ENCODE data around the gene ADISSP.

DNA sequence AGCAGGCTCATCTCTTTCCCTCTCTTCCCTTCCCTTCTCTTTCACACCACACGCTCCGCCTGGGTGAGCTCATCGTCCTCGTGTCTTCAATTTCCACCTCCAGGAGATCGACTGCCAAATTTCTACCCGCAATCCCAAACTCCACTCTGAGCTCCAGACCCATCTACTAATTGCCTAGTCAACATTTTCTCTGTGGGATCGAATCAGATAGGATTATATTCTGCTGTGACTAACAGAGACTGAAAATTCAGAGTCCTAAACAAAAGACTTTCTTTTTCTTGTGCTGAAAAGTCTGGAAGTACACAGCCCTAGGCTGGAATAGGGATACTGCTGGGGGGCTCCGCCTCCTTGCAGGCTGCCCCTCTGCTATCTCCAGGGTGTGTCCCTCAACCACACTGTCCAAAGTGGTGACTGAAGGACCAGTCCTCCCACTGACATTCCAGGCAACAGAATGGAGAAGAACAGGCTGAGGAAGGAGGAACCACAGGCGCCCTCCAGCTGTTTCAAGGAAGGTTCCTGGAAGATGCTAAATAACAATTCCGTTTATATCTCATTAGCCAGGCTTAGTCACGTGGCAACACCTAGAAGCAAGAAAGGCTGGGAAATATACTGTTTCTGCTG, 40.0 kb downstream of the ADISSP start:
- TF ChIP-seq, protein P1, sequence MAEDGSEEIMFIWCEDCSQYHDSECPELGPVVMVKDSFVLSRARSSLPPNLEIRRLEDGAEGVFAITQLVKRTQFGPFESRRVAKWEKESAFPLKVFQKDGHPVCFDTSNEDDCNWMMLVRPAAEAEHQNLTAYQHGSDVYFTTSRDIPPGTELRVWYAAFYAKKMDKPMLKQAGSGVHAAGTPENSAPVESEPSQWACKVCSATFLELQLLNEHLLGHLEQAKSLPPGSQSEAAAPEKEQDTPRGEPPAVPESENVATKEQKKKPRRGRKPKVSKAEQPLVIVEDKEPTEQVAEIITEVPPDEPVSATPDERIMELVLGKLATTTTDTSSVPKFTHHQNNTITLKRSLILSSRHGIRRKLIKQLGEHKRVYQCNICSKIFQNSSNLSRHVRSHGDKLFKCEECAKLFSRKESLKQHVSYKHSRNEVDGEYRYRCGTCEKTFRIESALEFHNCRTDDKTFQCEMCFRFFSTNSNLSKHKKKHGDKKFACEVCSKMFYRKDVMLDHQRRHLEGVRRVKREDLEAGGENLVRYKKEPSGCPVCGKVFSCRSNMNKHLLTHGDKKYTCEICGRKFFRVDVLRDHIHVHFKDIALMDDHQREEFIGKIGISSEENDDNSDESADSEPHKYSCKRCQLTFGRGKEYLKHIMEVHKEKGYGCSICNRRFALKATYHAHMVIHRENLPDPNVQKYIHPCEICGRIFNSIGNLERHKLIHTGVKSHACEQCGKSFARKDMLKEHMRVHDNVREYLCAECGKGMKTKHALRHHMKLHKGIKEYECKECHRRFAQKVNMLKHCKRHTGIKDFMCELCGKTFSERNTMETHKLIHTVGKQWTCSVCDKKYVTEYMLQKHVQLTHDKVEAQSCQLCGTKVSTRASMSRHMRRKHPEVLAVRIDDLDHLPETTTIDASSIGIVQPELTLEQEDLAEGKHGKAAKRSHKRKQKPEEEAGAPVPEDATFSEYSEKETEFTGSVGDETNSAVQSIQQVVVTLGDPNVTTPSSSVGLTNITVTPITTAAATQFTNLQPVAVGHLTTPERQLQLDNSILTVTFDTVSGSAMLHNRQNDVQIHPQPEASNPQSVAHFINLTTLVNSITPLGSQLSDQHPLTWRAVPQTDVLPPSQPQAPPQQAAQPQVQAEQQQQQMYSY (CRISPR knock-in tag; IDR thresholded peaks at IDR 0.05): no peak
- no peak for TF ChIP-seq ZNF354B (CRISPR knock-in tag; IDR thresholded peaks at IDR 0.05)
- TF ChIP-seq, protein P2, sequence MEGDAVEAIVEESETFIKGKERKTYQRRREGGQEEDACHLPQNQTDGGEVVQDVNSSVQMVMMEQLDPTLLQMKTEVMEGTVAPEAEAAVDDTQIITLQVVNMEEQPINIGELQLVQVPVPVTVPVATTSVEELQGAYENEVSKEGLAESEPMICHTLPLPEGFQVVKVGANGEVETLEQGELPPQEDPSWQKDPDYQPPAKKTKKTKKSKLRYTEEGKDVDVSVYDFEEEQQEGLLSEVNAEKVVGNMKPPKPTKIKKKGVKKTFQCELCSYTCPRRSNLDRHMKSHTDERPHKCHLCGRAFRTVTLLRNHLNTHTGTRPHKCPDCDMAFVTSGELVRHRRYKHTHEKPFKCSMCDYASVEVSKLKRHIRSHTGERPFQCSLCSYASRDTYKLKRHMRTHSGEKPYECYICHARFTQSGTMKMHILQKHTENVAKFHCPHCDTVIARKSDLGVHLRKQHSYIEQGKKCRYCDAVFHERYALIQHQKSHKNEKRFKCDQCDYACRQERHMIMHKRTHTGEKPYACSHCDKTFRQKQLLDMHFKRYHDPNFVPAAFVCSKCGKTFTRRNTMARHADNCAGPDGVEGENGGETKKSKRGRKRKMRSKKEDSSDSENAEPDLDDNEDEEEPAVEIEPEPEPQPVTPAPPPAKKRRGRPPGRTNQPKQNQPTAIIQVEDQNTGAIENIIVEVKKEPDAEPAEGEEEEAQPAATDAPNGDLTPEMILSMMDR (CRISPR knock-in tag; IDR thresholded peaks at IDR 0.05): no peak
- TF ChIP-seq NR2C2 (CRISPR knock-in tag; IDR thresholded peaks at IDR 0.05; ENCODE audit: borderline replicate concordance): no peak
- TF ChIP-seq, protein P3, sequence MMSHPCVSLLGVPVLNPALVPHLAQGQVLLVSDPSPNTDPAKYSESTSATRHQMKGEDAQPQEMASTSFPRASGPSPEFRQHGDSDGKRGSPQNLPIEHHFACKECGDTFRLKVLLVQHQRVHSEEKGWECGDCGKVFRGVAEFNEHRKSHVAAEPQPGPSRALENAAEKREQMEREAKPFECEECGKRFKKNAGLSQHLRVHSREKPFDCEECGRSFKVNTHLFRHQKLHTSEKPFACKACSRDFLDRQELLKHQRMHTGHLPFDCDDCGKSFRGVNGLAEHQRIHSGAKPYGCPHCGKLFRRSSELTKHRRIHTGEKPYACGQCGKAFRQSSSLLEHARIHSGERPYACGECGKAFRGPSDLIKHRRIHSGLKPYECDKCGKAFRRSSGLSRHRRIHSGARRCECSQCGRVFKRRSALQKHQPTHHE (CRISPR knock-in tag; IDR thresholded peaks at IDR 0.05; ENCODE audit: borderline replicate concordance): no peak
- no peak for TF ChIP-seq SUZ12 (IDR thresholded peaks at IDR 0.05; ENCODE audit: low read depth, low read length)
- TF ChIP-seq, protein P4, sequence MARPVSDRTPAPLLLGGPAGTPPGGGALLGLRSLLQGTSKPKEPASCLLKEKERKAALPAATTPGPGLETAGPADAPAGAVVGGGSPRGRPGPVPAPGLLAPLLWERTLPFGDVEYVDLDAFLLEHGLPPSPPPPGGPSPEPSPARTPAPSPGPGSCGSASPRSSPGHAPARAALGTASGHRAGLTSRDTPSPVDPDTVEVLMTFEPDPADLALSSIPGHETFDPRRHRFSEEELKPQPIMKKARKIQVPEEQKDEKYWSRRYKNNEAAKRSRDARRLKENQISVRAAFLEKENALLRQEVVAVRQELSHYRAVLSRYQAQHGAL (CRISPR knock-in tag; IDR thresholded peaks at IDR 0.05; ENCODE audit: not compliant biosample characterization): no peak
- TF ChIP-seq NR2F6 (IDR thresholded peaks at IDR 0.05): no peak
- no peak for TF ChIP-seq NR2F6 (CRISPR knock-in tag; IDR thresholded peaks at IDR 0.05)
- TF ChIP-seq POLR2A (IDR thresholded peaks at IDR 0.05; ENCODE audit: insufficient read depth in 1 of 2, low read depth in 2 of 2, low read length in 2 of 2): no peak

Measured in HepG2 (cell line).